Ramos (cell line): Measurements from ENCODE around the gene PRF1.

Source experiments
- in situ Hi-C: fragments of 300-500 bp; cut with MboI; formaldehyde crosslinking; loops from one replicate; pipeline ENCODE4 v1.14.3; 2022; ENCODE audit warnings: low sequenced_read_pairs; ENCODE audit not compliant: unreplicated experiment

The PRF1 gene

DNA sequence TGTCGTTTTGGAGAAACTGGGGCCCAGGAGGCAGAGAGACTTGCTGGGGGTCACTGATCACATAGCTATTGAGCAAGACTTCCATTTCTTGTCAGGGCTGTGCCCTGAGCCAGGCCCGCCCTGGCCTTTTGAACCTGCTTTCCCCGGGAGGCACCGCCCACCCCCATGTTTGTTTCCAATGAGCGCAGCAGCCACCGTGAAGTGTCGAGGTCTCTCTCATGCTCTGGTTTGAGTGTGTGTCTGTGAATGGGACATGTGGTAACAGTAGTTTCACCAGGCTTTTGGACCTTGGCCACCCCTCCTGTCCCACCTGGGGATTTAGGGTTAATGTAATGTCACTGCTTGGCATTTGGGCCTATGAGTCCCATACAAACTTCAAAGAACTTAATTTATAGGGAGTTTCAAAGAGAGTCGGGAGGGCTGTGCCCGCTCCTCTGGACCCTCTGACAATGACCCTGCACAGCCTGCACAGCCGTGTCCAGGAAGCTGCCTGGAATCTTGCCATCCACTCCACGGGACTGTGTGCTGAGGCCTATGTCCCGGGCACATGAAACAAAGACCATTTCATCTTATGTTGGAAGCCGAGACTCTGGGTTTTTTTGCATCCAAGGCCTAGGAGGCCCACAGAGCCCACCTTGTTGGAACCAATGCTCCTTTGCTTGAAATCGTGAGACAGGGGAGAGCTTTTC lies 6.3 kb downstream of the PRF1 start:
- in situ Hi-C loops = no loop called here

DNA sequence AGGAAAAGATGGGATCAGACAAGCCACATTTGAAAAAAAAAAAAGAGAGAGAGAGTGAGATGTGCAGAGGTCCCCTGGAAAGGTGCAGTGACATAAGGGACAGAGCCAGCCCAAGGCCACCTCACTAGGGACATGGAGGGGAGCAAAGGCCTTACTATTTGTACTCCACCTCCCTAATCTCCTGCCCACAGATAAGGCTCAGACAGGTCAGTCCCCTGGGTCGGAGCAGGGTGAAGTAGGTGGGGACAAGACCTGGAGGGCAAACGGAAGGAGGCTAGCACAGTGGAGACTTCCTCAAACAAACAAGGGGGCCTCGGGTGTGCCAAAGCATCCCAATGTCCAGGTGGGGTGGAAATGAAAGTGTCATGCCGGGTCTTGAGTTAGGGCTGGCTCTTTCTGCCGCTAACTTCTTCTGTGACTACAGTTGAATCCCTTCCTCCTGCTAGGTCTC lies 7.0 kb downstream of the PRF1 start:
- in situ Hi-C loops = no loop called here

GRCh38 chr10:70594161-70594560 lies 8.4 kb downstream of the PRF1 start:
- in situ Hi-C loops = no loop called here

DNA sequence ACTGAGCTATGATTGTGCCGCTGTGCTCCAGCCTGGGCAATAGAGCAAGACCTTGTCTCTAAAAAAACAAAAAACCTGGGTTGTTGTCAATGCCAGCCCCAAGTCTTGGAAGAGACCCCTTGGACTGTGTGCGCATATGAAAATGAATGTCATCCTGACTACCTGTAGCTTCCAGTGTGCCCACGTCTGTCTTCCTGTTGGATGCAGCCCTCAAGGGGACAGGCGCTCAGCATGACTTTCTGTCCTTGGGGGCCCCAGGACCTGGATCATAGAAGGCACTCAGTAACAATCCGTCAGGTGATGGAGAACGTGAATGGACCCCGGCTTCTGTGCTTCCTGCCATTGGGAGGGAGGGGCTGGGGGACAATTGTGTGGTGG lies 9.0 kb downstream of the PRF1 start:
- in situ Hi-C loops = no loop called here

DNA sequence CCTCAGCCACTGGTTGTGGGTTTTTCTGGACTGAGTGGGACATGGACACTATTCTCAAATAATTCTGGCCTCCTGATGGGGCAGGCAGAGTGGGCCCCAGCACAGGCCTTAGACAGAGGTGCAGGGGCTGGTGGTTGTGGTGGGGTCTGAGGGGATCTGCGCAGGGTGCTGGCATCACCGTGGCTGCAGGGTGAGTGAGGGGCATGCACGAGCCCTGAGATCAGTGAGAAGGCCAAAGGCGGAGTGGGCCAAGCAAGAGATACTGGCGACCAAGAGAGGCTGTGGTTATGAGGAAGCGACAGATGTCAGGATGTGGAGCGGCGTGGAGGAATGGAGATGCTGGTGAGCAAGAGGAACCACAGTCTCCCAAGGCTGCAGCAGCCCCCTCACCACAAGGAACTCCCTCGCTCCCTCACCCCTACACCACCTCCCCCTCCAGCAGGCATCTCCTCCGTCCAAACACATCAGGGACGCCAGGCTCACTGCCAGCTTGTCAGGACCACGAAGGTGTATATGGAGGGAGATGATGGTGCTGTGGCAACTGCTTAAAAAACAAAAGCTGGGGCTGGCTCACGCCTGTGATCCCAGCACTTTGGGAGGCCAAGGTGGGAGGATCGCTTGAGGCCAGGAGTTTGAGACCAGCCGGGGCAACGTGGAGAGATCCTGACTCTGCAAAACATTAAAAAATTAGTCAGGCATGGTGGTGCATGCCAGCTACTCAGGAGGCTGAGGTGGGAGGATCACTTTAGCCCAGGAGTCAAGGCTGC lies 9.6 kb downstream of the PRF1 start:
- in situ Hi-C loops = no loop called here

DNA sequence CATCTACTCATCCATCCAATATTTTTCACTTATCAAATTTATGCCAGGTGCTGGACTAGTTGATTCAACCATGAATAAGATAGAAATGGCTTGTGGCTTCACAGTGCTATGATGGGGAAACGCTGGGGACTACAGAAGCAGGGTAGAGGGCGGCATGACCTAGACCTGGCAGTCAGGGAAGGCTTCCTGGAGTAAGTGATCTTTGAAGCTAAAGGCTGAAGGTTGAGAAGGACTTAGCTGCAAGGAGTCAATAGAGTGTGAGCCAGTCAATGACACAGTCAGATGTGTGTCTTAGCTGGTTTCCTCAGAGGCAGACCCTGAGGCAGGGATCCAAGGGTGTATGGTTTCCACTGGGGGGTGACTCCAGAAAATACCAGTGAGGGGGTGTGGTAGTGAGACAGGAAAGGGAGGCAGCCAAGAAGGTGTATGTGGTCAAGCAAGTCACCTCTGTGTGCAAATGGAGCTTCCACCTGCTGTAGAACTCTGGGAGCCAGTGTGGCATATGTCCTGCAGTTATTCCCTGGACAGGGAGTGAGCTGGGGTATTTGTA lies 10.3 kb downstream of the PRF1 start:
- in situ Hi-C loops = no loop called here

GRCh38 chr10:70590655-70591416 lies 11.7 kb downstream of the PRF1 start:
- in situ Hi-C loops = no loop called here

DNA sequence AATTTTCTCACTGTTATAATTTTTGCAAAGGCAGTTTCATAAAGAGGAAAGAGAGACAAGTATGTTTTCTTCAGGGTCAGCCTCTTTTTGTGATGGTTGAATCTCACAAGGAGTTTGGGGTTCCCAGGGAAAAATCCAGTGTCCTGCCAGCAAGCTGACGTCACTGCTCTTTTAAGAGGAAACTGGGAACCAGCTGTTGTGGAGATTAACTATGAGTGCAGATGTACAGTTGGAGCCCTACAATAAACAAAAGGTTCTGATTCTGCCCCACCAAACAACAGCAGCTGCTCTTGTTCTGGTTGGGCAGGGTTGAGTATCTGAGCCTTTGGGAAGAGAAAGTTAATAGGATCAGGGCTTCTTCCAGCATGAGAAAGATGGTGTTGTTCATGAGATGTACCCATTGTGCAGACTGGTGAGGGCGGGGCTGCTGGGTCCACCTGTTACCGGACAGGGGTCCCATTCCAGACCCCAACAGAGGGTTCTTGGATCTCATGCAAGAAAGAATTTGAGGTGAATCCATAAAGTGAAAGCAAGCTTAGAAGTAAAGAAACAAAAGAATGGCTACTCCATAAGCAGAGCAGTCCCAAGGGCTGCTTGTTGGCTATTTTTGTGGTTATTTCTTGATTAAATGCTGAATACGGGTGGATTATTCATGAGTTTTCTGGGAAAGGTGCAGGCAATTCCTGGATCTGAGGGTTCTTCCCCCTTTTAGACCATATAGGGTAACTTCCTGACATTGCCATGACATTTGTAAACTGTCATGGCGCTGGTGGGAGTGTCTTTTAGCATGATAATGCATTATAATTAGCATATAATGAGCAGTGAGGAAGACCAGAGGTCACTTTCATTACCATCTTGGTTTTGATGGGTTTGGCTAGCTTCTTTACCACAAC lies 12.5 kb downstream of the PRF1 start:
- in situ Hi-C loops = no loop called here

- in situ Hi-C loops = no loop called here
These were observed 13.5 kb downstream of the PRF1 start for GRCh38 chr10:70588859-70589570.

DNA sequence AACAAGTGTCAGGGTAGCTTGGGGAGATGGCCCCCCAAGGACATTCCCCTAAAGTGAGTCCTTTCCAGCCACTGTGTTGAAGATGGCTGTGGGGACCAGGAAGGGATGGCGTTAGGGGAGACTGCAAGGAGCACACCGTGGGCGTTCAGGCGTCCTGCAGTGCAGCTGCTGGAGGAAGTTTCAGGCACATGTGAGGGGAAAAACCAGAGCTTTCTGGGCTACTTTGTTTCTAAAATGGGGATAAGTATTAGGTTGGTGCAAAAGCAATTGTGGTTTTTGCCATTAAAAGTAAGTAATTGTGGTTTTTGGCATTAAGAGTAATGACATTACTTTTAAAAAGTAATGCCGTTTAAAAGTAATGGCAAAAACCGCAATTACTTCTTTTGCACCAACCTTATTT lies 14.3 kb downstream of the PRF1 start:
- in situ Hi-C loops = no loop called here

- in situ Hi-C loops = no loop called here
These were observed 15.4 kb downstream of the PRF1 start for GRCh38 chr10:70587045-70587658.

DNA sequence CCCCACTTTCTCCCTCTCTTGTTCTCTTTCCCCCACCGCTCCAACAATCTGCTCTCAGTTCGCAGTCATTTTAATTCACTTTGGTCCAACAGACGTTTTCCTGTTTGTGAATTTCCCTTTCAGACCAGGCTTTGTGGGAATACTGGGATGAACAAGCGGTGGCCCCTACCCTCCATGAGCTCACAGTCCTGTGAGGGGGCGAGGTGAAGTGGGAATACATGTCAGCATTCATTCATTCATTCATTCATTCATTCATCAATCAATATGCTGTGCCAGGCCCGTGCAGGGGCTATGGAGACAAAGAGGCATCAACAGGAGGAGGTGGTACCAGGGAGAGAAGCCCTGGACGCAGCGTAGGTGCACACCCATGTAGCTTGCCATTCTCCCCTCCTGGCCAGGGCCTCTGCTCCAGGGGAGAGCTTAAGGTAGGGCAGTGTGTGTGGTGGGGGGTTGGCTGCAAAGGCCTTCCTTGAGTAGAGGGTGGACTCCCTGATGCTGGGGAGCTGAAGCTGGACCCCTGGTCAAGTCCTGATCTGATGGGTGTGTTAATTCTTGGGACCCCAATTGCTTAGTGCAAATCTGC lies 16.1 kb downstream of the PRF1 start:
- in situ Hi-C loops = no loop called here

- in situ Hi-C loops = no loop called here
These were observed 16.9 kb downstream of the PRF1 start for GRCh38 chr10:70585578-70586169.

DNA sequence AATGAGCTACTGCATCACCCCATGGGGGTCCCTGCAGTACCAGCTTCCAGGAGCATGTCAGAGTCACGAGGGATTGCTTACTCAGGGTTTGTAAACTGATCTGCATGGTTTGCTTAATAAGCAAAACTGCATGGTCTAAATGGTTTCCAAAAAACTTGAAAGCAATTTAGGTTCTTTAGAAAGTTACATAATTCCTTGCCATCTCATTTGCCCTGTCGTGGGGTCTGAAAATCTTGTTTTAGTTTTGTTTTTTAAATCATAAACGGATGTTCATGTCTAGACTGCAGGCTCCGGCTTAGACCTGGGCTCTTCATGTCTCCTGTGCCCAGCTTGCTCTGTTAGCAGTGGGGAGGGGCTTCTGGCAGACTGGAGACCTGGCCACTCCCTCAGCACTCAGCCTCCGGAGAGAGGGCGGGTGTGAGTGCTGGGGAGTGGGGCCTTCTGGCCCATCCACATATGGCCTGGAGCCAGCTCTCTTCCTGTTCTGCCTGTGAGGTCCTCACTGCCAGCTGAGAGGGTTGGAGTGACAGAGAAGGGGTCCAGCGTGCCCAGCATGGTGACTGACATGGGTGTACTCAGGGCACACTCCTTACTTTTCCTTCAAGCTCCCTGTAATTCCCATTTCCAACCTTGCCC lies 17.5 kb downstream of the PRF1 start:
- in situ Hi-C loops = no loop called here

GRCh38 chr10:70584366-70584765 lies 18.2 kb downstream of the PRF1 start:
- in situ Hi-C loops = no loop called here

DNA sequence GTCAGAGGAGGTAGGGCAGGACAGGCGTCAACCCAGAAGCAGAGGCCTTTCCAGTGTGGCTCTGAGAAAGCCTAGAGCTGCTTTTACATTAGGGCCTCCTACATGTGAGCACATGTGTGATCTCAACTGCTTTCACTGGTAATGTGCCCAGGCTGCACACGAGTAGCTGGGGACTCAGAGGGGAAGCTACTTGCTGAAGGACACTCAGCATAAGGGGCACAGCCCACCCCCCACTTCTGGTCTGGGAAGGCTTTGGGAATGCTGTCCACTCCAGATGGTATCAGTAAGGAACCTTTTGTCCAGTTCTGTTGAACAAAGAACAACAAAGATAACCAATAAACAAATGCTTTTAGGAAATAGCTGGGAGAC lies 18.9 kb downstream of the PRF1 start:
- in situ Hi-C loops = no loop called here

GRCh38 chr10:70582793-70583668 lies 19.5 kb downstream of the PRF1 start:
- in situ Hi-C loops = no loop called here
